Type B pancreatic cell (in vitro differentiated cells): ENCODE data around the gene PPWD1. TPM values are rescaled to one million over a fixed set of nuclear protein-coding genes. Genes with fewer than 3 reads are reported as not detected.

Source experiments
- DNase-seq: peaks from one replicate; pipeline ENCODE4 v3.0.0; 2021; ENCODE audit warnings: mixed read lengths; ENCODE audit not compliant: unreplicated experiment; ENCODE audit errors: extremely low spot score
- H3K27ac Mint-ChIP-seq: 2 replicates; pipeline ENCODE4 v1.8.0; 2021; ENCODE audit warnings: mild to moderate bottlenecking, mixed read lengths
- H3K27me3 Mint-ChIP-seq: 2 replicates; pipeline ENCODE4 v1.8.0; 2021; ENCODE audit warnings: mixed read lengths
- H3K36me3 Mint-ChIP-seq: 2 replicates; pipeline ENCODE4 v1.8.0; 2021; ENCODE audit warnings: mixed read lengths
- H3K4me1 Mint-ChIP-seq: one replicate; pipeline ENCODE4 v1.8.0; 2021; ENCODE audit warnings: mixed read lengths; ENCODE audit not compliant: unreplicated experiment
- H3K4me3 Mint-ChIP-seq: 2 replicates; pipeline ENCODE4 v1.8.0; 2021; ENCODE audit warnings: mild to moderate bottlenecking, mixed read lengths
- H3K9me3 Mint-ChIP-seq: 2 replicates; pipeline ENCODE4 v1.8.0; 2021; ENCODE audit warnings: mixed read lengths
- CTCF ChIP-seq: fragments of 200-600 bp; sonication (generic); conservative IDR thresholded peaks from 2 replicates; pipeline ENCODE4 v1.5.0; 2021; ENCODE audit warnings: antibody characterized with exemption, mild to moderate bottlenecking
- long read RNA-seq: library from polyadenylated mRNA; unstranded; transcript quantifications from one replicate; pipeline ENCODE4 v2.0.0, GENCODE V29; 2020
- total RNA-seq: library from RNA; stranded (reverse); gene quantifications from 2 replicates; pipeline ENCODE4 v1.2.1, GENCODE V29; 2021; ENCODE audit warnings: low replicate concordance

PPWD1 gene
- 30.1 and 40.4 TPM in 2 replicates for total RNA-seq
- long read RNA-seq, transcript PPWD1-201 (11 exons, 2,166 nt) = major isoform, 106 of 124 reads
- long read RNA-seq, partial matches to known transcripts = 6 of 124 reads
- long read RNA-seq, other reads (novel, unspliced or antisense) = 10 of 124 reads

GRCh38 chr5:65562731-65563701 lies at the start of gene PPWD1, which contains the start of gene CENPK:
PPWD1 (plus strand) TSS chr5:65563296; CDS start chr5:65563311, 15 bp downstream.
CENPK (minus strand) TSS chr5:65563168; CDS start chr5:65554907, 8,261 bp downstream.
- TF ChIP-seq CTCF = no peak
- Mint-ChIP-seq H3K27ac (peak within 1 kb of the TSS; percentile 98), H3K9me3 (no peaks in the 10 kb centered on the region), H3K27me3 (no peaks in the 10 kb centered on the region), H3K36me3 (peaks cover 3% of the 10 kb centered on the region), H3K4me3 (peak within 1 kb of the TSS; percentile 98), H3K4me1 (peaks cover 33% of the 10 kb centered on the region)
- DNase-seq = peak; percentile 92

DNA sequence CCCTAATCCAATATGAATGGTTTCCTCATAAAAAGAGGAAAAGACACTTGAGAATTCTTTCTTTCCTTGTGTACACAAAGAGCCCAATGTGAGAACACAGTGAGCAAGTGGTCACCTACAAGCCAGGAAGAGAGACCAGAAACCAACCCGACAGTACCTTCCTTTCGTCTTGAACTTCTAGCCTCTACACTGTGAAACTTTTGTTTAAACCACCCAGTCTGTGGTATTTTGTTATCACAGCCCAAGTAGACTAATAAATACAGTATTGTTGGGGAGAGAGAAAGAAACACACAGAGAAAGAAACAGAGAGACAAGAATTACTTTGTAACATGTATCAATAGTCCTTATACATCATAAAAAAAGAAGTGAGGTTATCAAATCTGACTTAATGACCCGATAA lies 37.4 kb upstream of the PPWD1 start:
- Mint-ChIP-seq H3K27me3 (no peaks in the 10 kb centered on the region), H3K36me3 (no peaks in the 10 kb centered on the region), H3K9me3 (no peaks in the 10 kb centered on the region), H3K4me3 (no peak overlapping the region), H3K4me1 (no peaks in the 10 kb centered on the region), H3K27ac (no peak overlapping the region)
- DNase-seq = no peak
- no peak for TF ChIP-seq CTCF

DNA sequence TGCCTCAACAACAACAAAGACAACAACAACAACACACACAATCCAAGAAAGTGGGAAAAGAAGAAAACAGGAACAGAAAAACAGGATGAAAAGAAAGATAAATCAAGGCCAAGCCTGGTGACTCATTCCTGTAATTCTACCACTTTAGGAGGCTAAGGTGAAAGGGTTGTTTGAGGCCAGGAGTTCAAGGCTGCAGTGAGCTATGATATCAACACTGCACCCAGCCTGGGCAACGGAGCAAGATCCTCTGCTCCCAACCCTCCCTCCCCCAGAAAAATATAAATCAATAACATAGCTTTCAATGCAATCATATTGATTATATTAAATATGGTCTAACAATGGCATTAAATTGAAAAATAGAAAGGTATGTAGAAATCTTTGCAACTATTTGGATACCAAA lies 32.2 kb upstream of the PPWD1 start:
- no peak for TF ChIP-seq CTCF
- DNase-seq = no peak
- Mint-ChIP-seq H3K4me1 (no peaks in the 10 kb centered on the region), H3K9me3 (no peaks in the 10 kb centered on the region), H3K36me3 (no peaks in the 10 kb centered on the region), H3K27me3 (no peaks in the 10 kb centered on the region), H3K27ac (no peak overlapping the region), H3K4me3 (no peak overlapping the region)

- no peak for TF ChIP-seq CTCF
- Mint-ChIP-seq H3K4me1 (no peaks in the 10 kb centered on the region), H3K36me3 (peaks cover 3% of the 10 kb centered on the region), H3K9me3 (no peaks in the 10 kb centered on the region), H3K27me3 (no peaks in the 10 kb centered on the region), H3K4me3 (no peak overlapping the region), H3K27ac (no peak overlapping the region)
- DNase-seq = no peak
These were observed 27.5 kb upstream of the PPWD1 start for GRCh38 chr5:65535529-65535987.

GRCh38 chr5:65539827-65540226 lies 23.3 kb upstream of the PPWD1 start:
- Mint-ChIP-seq H3K27me3 (no peaks in the 10 kb centered on the region), H3K4me1 (no peaks in the 10 kb centered on the region), H3K4me3 (no peak overlapping the region), H3K27ac (no peak overlapping the region), H3K36me3 (peaks cover 14% of the 10 kb centered on the region), H3K9me3 (no peaks in the 10 kb centered on the region)
- DNase-seq = no peak
- TF ChIP-seq CTCF = no peak
